HL-60 (cell line): Measurements from ENCODE around the gene HDAC9.

ENCODE experiments used
- CTCF ChIP-seq: IDR thresholded peaks from one replicate; pipeline ENCODE4 v1.5.1; 2011; ENCODE audit warnings: low read length, control low read depth, inconsistent platforms; ENCODE audit not compliant: insufficient read depth
- POLR2AphosphoS5 ChIP-seq: IDR thresholded peaks from 2 replicates; pipeline ENCODE4 v1.6.1; 2012; ENCODE audit warnings: low read depth
- REST ChIP-seq: IDR thresholded peaks from 2 replicates; pipeline ENCODE4 v1.6.1; 2012; ENCODE audit warnings: low read depth; ENCODE audit not compliant: insufficient replicate concordance

GRCh38 chr7:18685971-18686370 is 190.4 kb downstream of the HDAC9 start:
- TF ChIP-seq CTCF: no peak
- no peak for TF ChIP-seq POLR2AphosphoS5
- TF ChIP-seq REST: no peak
